Neuronal stem cell (in vitro differentiated cells): ENCODE results near the gene IPCEF1.
A peak's percentile ranks its signal among the peaks of the same experiment; 100 is the strongest.

Source experiments
- DNase-seq: peaks from one replicate; pipeline ENCODE4 v3.0.0-alpha.2; 2013; ENCODE audit warnings: low spot score
- H2AFZ ChIP-seq: one replicate; pipeline ENCODE4 v1.6.1; 2013; ENCODE audit warnings: mild to moderate bottlenecking, low read length, inconsistent platforms
- H2AK5ac ChIP-seq: 2 replicates; pipeline ENCODE4 v1.6.1; 2013; ENCODE audit warnings: low read depth, mild to moderate bottlenecking, inconsistent platforms, low read length, moderate library complexity, mixed read lengths
- H2BK120ac ChIP-seq: 2 replicates; pipeline ENCODE4 v1.6.1; 2013; ENCODE audit warnings: low read depth, mild to moderate bottlenecking, inconsistent platforms, low read length, moderate library complexity, mixed read lengths
- H2BK12ac ChIP-seq: one replicate; pipeline ENCODE4 v1.6.1; 2013; ENCODE audit warnings: low read length, inconsistent platforms
- H2BK15ac ChIP-seq: 2 replicates; pipeline ENCODE4 v1.6.1; 2013; ENCODE audit warnings: mild to moderate bottlenecking, low read length, inconsistent platforms, mixed read lengths
- H2BK5ac ChIP-seq: one replicate; pipeline ENCODE4 v1.6.1; 2013; ENCODE audit warnings: inconsistent platforms, mild to moderate bottlenecking, low read length, moderate library complexity
- H3K14ac ChIP-seq: one replicate; pipeline ENCODE4 v1.6.1; 2013; ENCODE audit warnings: low read length, inconsistent platforms
- H3K18ac ChIP-seq: 2 replicates; pipeline ENCODE4 v1.6.1; 2013; ENCODE audit warnings: low read length, inconsistent platforms
- H3K23ac ChIP-seq: 2 replicates; pipeline ENCODE4 v1.6.1; 2013; ENCODE audit warnings: low read depth, mild to moderate bottlenecking, mixed read lengths, low read length, inconsistent platforms; ENCODE audit not compliant: poor library complexity
- H3K27ac ChIP-seq: replicated peaks from 3 replicates; pipeline ENCODE4 v1.5.1; 2013; ENCODE audit warnings: low read length, inconsistent platforms
- H3K27me3 ChIP-seq, 3 experiments: 2 replicates each; pipeline ENCODE4 v1.6.1; 2013; ENCODE audit warnings: low read length in 3 of 3, mild to moderate bottlenecking in 2 of 3, inconsistent platforms in 1 of 3, low read depth in 1 of 3, mixed read lengths in 1 of 3, moderate library complexity in 1 of 3; ENCODE audit not compliant: control insufficient read depth in 3 of 3, insufficient read depth in 3 of 3
- H3K36me3 ChIP-seq, 2 donors: replicated peaks in 1 of 2; 2 replicates each; pipeline ENCODE4 v1.6.1; 2013; ENCODE audit warnings: low read length in 2 of 2; ENCODE audit not compliant: control insufficient read depth in 2 of 2, insufficient read depth in 2 of 2
- H3K4ac ChIP-seq: 2 replicates; pipeline ENCODE4 v1.6.1; 2013; ENCODE audit warnings: inconsistent platforms, mild to moderate bottlenecking, low read length, moderate library complexity
- H3K4me1 ChIP-seq, 2 donors: 1 replicate in 1 of 2; 2 replicates in 1 of 2; pipeline ENCODE4 v1.6.1; 2013; ENCODE audit warnings: low read length in 2 of 2, low read depth in 1 of 2; ENCODE audit not compliant: control insufficient read depth in 2 of 2, insufficient read depth in 1 of 2
- H3K4me2 ChIP-seq: one replicate; pipeline ENCODE4 v1.6.1; 2013; ENCODE audit warnings: mild to moderate bottlenecking, low read length, inconsistent platforms; ENCODE audit not compliant: insufficient read depth, poor library complexity, severe bottlenecking
- H3K4me3 ChIP-seq, 2 donors: 2 replicates each; pipeline ENCODE4 v1.5.1; 2013; ENCODE audit warnings: low read length in 2 of 2, mild to moderate bottlenecking in 2 of 2, inconsistent platforms in 1 of 2, moderate library complexity in 1 of 2
- H3K79me1 ChIP-seq: one replicate; pipeline ENCODE4 v1.6.1; 2013; ENCODE audit warnings: low read depth, mild to moderate bottlenecking, inconsistent platforms, low read length, moderate library complexity
- H3K9ac ChIP-seq: one replicate; pipeline ENCODE4 v1.6.1; 2013; ENCODE audit warnings: mild to moderate bottlenecking, low read depth, low read length, inconsistent platforms; ENCODE audit not compliant: poor library complexity
- H3K9me3 ChIP-seq, 2 donors: replicated peaks in 1 of 2; 2 replicates each; pipeline versions ENCODE3 to v1.6.1; 2013; ENCODE audit warnings: low read length in 2 of 2, mild to moderate bottlenecking in 2 of 2, inconsistent platforms in 1 of 2, low read depth in 1 of 2, mixed read lengths in 1 of 2, moderate library complexity in 1 of 2; ENCODE audit not compliant: control insufficient read depth in 2 of 2, insufficient read depth in 1 of 2
- H4K8ac ChIP-seq: one replicate; pipeline ENCODE4 v1.6.1; 2013; ENCODE audit warnings: low read depth, mild to moderate bottlenecking, inconsistent platforms, low read length, moderate library complexity
- H4K91ac ChIP-seq: one replicate; pipeline ENCODE4 v1.6.1; 2013; ENCODE audit warnings: low read length, low read depth, mild to moderate bottlenecking, inconsistent platforms; ENCODE audit not compliant: poor library complexity
- WGBS, 2 donors: extraction: QIAGEN DNeasy Blood & Tissue Kit; methylation state at CpG; one replicate each; pipeline ENCODE4 v1.1.7; 2013; ENCODE audit warnings: missing lambda C conversion rate in 2 of 2, mixed read lengths in 1 of 2; ENCODE audit not compliant: insufficient read length in 2 of 2, insufficient replicate concordance in 1 of 2; ENCODE audit errors: extremely low coverage in 2 of 2; 5-methylcytosine and 5-hydroxymethylcytosine counted together

Gene IPCEF1

GRCh38 chr6:154360476-154360875 is 3.9 kb upstream of the IPCEF1 start:
- no CpG with 5 or more reads among the region's 3 CpGs for WGBS, 2 donors
- H3K9me3 ChIP-seq: no peaks in the 10 kb centered on the region
- no peak overlapping the region for H3K14ac ChIP-seq
- no peak overlapping the region for H2AK5ac ChIP-seq
- H2AFZ ChIP-seq: no peak overlapping the region
- H3K27ac ChIP-seq: no peak overlapping the region
- no peak overlapping the region for H3K4me3 ChIP-seq
- no peak overlapping the region for H2BK12ac ChIP-seq
- H3K23ac ChIP-seq: no peak overlapping the region
- H3K9ac ChIP-seq: no peak overlapping the region
- H3K4ac ChIP-seq: no peak overlapping the region
- no peak for DNase-seq
- H4K91ac ChIP-seq: no peak overlapping the region
- H2BK15ac ChIP-seq: no peak overlapping the region
- H3K18ac ChIP-seq: no peak overlapping the region
- H3K4me1 ChIP-seq: peaks cover 0 to 2% of the 10 kb centered on the region in 2 donors
- H3K27me3 ChIP-seq: no peaks in the 10 kb centered on the region
- H3K36me3 ChIP-seq: no peaks in the 10 kb centered on the region
- H2BK120ac ChIP-seq: no peak overlapping the region
- H4K8ac ChIP-seq: no peak overlapping the region
- H2BK5ac ChIP-seq: no peak overlapping the region
- no peak overlapping the region for H3K4me2 ChIP-seq
- no peaks in the 10 kb centered on the region for H3K79me1 ChIP-seq

GRCh38 chr6:154359679-154360078 is 3.1 kb upstream of the IPCEF1 start:
- Histone ChIP-seq H2AK5ac (no peak overlapping the region), H3K18ac (no peak overlapping the region), H3K27ac (no peak overlapping the region), H3K36me3 (no peaks in the 10 kb centered on the region), H3K27me3 (no peaks in the 10 kb centered on the region), H2BK5ac (no peak overlapping the region), H3K4me1 (peaks cover 0 to 2% of the 10 kb centered on the region in 2 donors), H2BK12ac (no peak overlapping the region), H3K9ac (no peak overlapping the region), H4K8ac (no peak overlapping the region), H3K79me1 (no peaks in the 10 kb centered on the region), H4K91ac (no peak overlapping the region), H3K4ac (no peak overlapping the region), H2BK15ac (no peak overlapping the region), H3K23ac (no peak overlapping the region), H3K14ac (no peak overlapping the region), H3K4me3 (no peak overlapping the region), H3K4me2 (no peak overlapping the region), H3K9me3 (no peaks in the 10 kb centered on the region), H2AFZ (no peak overlapping the region), H2BK120ac (no peak overlapping the region)
- no CpG with 5 or more reads among the region's 4 CpGs for WGBS, 2 donors
- no peak for DNase-seq

- WGBS, 2 donors: no CpG with 5 or more reads among the region's 10 CpGs
- no peak overlapping the region for H2BK5ac ChIP-seq
- H2BK120ac ChIP-seq: no peak overlapping the region
- DNase-seq: no peak
- no peak overlapping the region for H3K14ac ChIP-seq
- no peak overlapping the region for H2BK12ac ChIP-seq
- no peak overlapping the region for H3K18ac ChIP-seq
- H3K79me1 ChIP-seq: no peaks in the 10 kb centered on the region
- no peak overlapping the region for H3K4me2 ChIP-seq
- H2BK15ac ChIP-seq: no peak overlapping the region
- H3K4me1 ChIP-seq: peaks cover 0 to 2% of the 10 kb centered on the region in 2 donors
- H3K23ac ChIP-seq: no peak overlapping the region
- no peak overlapping the region for H3K27ac ChIP-seq
- H3K4ac ChIP-seq: no peak overlapping the region
- no peaks in the 10 kb centered on the region for H3K27me3 ChIP-seq
- no peak overlapping the region for H2AK5ac ChIP-seq
- H4K91ac ChIP-seq: no peak overlapping the region
- H2AFZ ChIP-seq: peak overlapping the region; percentile 44
- H3K9ac ChIP-seq: no peak overlapping the region
- H3K4me3 ChIP-seq: peak overlapping the region in 1 of 2 donors; percentile 2
- H4K8ac ChIP-seq: no peak overlapping the region
- no peaks in the 10 kb centered on the region for H3K9me3 ChIP-seq
- no peaks in the 10 kb centered on the region for H3K36me3 ChIP-seq
Observed at GRCh38 chr6:154359161-154359574, 2.6 kb upstream of the IPCEF1 start.

GRCh38 chr6:154358019-154358545 is 1.5 kb upstream of the IPCEF1 start:
- Histone ChIP-seq H2BK12ac (no peak overlapping the region), H3K9me3 (no peaks in the 10 kb centered on the region), H3K23ac (no peak overlapping the region), H2AFZ (no peak overlapping the region), H2BK15ac (no peak overlapping the region), H3K14ac (no peak overlapping the region), H3K4me3 (no peak overlapping the region), H3K9ac (no peak overlapping the region), H3K4me2 (no peak overlapping the region), H4K8ac (no peak overlapping the region), H2BK5ac (no peak overlapping the region), H3K27ac (no peak overlapping the region), H3K27me3 (no peaks in the 10 kb centered on the region), H3K36me3 (no peaks in the 10 kb centered on the region), H3K4me1 (peaks cover 0 to 2% of the 10 kb centered on the region in 2 donors), H3K4ac (no peak overlapping the region), H2BK120ac (no peak overlapping the region), H3K79me1 (no peaks in the 10 kb centered on the region), H3K18ac (no peak overlapping the region), H4K91ac (no peak overlapping the region), H2AK5ac (no peak overlapping the region)
- DNase-seq: no peak
- WGBS, 2 donors: no CpG with 5 or more reads among the region's 5 CpGs
